Measurements from ENCODE around the gene LMBR1L. TPM values are rescaled to one million over a fixed set of nuclear protein-coding genes. Genes with fewer than 3 reads are reported as not detected.

Gene LMBR1L
- polyA plus RNA-seq, 1 donor from 2014 or later, result 344 TPM

- no peaks in the 10 kb centered on the region for H3K9me2 ChIP-seq (ENCODE audit: insufficient read depth, low read length)
- peaks cover 5% of the 10 kb centered on the region for H3K36me3 ChIP-seq (ENCODE audit: insufficient read depth, low read length)
- no peak overlapping the region for H3K9ac ChIP-seq (ENCODE audit: low read length)
- no peak overlapping the region for H3K4me3 ChIP-seq (ENCODE audit: low read length)
- no peaks in the 10 kb centered on the region for H3K9me3 ChIP-seq (ENCODE audit: low read length)
- H3K27me3 ChIP-seq (ENCODE audit: insufficient read depth, low read depth, low read length), result no peaks in the 10 kb centered on the region
- peaks cover 23% of the 10 kb centered on the region for H3K79me2 ChIP-seq (replicated peaks; ENCODE audit: insufficient read depth, low read length)
- H3K27ac ChIP-seq (ENCODE audit: low read length), result no peak overlapping the region
- TF ChIP-seq MXI1 (conservative IDR thresholded peaks at IDR 0.05; ENCODE audit: poor library complexity, severe bottlenecking), result no peak
- H3F3A ChIP-seq (ENCODE audit: insufficient read depth, low read length, poor library complexity, severe bottlenecking), result peaks cover 7% of the 10 kb centered on the region
- no peak overlapping the region for H2AFZ ChIP-seq (ENCODE audit: low read depth, low read length)
- no peak overlapping the region for H3K4me2 ChIP-seq (ENCODE audit: low read length)
- peaks cover 2% of the 10 kb centered on the region for H4K20me1 ChIP-seq (ENCODE audit: insufficient read depth)
Measured at GRCh38 chr12:49133014-49133413, 22.4 kb upstream of the LMBR1L start.

DNA sequence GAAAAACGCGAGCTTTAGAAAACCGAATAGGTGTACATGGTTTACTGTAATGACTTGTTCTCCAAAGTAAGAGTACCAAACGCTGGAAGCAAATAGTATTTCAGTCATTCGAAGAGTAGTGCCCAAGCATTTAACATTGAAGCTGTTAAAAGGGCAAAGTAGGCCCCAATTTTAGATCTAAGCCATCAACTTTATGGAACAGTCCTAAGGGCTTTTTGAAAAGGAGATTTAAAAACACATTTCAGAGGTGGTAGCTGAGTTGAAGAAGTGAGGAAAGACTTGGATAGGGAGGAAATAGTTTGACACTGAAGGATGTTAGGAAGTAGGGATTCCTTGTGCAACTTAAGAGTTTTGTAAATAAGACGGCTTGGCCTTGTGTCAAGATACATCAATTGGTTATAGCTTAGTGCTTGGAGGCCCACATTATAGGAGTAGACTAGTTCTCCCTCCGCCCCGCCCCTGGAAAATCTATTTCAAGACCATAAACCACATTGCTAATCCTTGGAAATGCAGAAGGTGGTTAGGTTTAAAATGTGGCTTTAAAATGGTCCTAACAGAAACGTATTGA is 21.3 kb upstream of the LMBR1L start:
- Histone ChIP-seq H3K4me3 (ENCODE audit: low read length) (peak overlapping the region; percentile 99), H3K27ac (ENCODE audit: low read length) (peak overlapping the region; percentile 42), H3K9me2 (ENCODE audit: insufficient read depth, low read length) (no peaks in the 10 kb centered on the region), H3F3A (ENCODE audit: insufficient read depth, low read length, poor library complexity, severe bottlenecking) (peaks cover 7% of the 10 kb centered on the region), H2AFZ (ENCODE audit: low read depth, low read length) (peak overlapping the region; percentile 63), H3K9me3 (ENCODE audit: low read length) (no peaks in the 10 kb centered on the region), H4K20me1 (ENCODE audit: insufficient read depth) (peaks cover 2% of the 10 kb centered on the region), H3K9ac (ENCODE audit: low read length) (peak overlapping the region; percentile 50), H3K27me3 (ENCODE audit: insufficient read depth, low read depth, low read length) (no peaks in the 10 kb centered on the region), H3K36me3 (ENCODE audit: insufficient read depth, low read length) (peaks cover 8% of the 10 kb centered on the region), H3K4me2 (ENCODE audit: low read length) (peak overlapping the region; percentile 76), H3K79me2 (replicated peaks; ENCODE audit: insufficient read depth, low read length) (peaks cover 23% of the 10 kb centered on the region)
- no peak for TF ChIP-seq POLR2AphosphoS5 (IDR thresholded peaks at IDR 0.05)
- no peak for TF ChIP-seq RAD21 (conservative IDR thresholded peaks at IDR 0.05)
- TF ChIP-seq REST (IDR thresholded peaks at IDR 0.05; ENCODE audit: borderline replicate concordance), result no peak
- no peak for TF ChIP-seq MXI1 (conservative IDR thresholded peaks at IDR 0.05; ENCODE audit: poor library complexity, severe bottlenecking)
- TF ChIP-seq SMC3 (conservative IDR thresholded peaks at IDR 0.05; ENCODE audit: poor library complexity), result no peak
- no peak for TF ChIP-seq TAF1 (IDR thresholded peaks at IDR 0.05; ENCODE audit: low read depth)
- no peak for TF ChIP-seq EZH2 (IDR thresholded peaks at IDR 0.05; ENCODE audit: borderline replicate concordance, insufficient read depth, low read length, poor library complexity, severe bottlenecking)
- TF ChIP-seq, protein P1, sequence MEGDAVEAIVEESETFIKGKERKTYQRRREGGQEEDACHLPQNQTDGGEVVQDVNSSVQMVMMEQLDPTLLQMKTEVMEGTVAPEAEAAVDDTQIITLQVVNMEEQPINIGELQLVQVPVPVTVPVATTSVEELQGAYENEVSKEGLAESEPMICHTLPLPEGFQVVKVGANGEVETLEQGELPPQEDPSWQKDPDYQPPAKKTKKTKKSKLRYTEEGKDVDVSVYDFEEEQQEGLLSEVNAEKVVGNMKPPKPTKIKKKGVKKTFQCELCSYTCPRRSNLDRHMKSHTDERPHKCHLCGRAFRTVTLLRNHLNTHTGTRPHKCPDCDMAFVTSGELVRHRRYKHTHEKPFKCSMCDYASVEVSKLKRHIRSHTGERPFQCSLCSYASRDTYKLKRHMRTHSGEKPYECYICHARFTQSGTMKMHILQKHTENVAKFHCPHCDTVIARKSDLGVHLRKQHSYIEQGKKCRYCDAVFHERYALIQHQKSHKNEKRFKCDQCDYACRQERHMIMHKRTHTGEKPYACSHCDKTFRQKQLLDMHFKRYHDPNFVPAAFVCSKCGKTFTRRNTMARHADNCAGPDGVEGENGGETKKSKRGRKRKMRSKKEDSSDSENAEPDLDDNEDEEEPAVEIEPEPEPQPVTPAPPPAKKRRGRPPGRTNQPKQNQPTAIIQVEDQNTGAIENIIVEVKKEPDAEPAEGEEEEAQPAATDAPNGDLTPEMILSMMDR (IDR thresholded peaks at IDR 0.05; ENCODE audit: poor library complexity, severe bottlenecking), result no peak
- no peak for TF ChIP-seq EP300 (conservative IDR thresholded peaks at IDR 0.05; ENCODE audit: poor library complexity, severe bottlenecking)

Data from neural cell (in vitro differentiated cells).